ENCODE data around the gene ANO6.

GRCh38 chr12:45429831-45430230 lies 213.9 kb downstream of the ANO6 start:
- TF ChIP-seq, protein P1, sequence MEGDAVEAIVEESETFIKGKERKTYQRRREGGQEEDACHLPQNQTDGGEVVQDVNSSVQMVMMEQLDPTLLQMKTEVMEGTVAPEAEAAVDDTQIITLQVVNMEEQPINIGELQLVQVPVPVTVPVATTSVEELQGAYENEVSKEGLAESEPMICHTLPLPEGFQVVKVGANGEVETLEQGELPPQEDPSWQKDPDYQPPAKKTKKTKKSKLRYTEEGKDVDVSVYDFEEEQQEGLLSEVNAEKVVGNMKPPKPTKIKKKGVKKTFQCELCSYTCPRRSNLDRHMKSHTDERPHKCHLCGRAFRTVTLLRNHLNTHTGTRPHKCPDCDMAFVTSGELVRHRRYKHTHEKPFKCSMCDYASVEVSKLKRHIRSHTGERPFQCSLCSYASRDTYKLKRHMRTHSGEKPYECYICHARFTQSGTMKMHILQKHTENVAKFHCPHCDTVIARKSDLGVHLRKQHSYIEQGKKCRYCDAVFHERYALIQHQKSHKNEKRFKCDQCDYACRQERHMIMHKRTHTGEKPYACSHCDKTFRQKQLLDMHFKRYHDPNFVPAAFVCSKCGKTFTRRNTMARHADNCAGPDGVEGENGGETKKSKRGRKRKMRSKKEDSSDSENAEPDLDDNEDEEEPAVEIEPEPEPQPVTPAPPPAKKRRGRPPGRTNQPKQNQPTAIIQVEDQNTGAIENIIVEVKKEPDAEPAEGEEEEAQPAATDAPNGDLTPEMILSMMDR (IDR thresholded peaks at IDR 0.05) = no peak
- TF ChIP-seq POLR2A (IDR thresholded peaks at IDR 0.05) = no peak
